ENCODE data around the gene MVK.

DNA sequence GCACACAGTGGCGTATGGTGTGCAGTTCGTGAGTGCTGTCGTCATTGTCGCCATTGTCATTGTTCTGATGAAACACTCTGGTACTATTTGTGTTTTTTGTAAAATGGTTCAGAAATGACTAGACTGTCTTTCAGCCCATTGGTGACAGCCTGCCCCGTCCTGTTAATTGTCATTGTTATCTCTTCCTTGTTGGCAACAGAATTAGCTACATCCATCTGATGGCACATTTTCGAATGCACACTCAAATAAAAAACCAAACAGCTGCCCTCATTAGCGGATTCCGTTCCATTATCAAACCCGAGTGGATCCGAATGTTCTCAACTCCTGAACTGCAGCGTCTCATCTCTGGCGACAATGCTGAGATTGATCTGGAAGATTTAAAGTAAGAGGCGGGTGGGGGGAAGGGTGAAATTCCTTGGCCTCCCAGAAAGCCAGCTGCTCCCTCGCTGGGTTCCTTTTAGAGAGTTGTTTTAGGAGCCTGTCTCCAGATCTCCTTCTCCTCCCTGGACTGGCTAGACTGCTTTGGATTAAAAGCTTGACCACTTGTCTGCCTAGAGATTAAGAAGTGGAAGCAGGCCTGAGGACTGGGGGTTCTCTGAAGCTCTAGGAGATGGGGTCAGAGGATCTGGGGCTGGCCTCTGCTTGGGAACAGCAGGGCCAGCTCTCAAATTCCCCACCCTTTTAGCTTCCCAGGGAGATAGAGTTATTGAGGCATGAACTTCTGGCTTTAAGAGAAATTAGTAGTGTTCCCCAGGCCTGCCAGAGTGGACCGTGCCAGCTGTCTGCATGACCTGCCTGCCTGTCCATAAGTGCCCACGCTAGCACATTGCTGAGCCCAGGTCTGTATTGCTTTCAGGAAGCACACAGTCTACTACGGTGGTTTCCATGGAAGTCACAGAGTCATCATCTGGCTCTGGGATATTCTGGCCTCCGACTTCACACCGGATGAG, 43.6 kb upstream of the MVK start:
- TF ChIP-seq, protein P1, sequence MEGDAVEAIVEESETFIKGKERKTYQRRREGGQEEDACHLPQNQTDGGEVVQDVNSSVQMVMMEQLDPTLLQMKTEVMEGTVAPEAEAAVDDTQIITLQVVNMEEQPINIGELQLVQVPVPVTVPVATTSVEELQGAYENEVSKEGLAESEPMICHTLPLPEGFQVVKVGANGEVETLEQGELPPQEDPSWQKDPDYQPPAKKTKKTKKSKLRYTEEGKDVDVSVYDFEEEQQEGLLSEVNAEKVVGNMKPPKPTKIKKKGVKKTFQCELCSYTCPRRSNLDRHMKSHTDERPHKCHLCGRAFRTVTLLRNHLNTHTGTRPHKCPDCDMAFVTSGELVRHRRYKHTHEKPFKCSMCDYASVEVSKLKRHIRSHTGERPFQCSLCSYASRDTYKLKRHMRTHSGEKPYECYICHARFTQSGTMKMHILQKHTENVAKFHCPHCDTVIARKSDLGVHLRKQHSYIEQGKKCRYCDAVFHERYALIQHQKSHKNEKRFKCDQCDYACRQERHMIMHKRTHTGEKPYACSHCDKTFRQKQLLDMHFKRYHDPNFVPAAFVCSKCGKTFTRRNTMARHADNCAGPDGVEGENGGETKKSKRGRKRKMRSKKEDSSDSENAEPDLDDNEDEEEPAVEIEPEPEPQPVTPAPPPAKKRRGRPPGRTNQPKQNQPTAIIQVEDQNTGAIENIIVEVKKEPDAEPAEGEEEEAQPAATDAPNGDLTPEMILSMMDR (IDR thresholded peaks at IDR 0.05) = no peak
- no peak for TF ChIP-seq POLR2A (IDR thresholded peaks at IDR 0.05)
